H1 (cell line): ENCODE results near the gene NUP85. TPM values are rescaled to one million over a fixed set of nuclear protein-coding genes. Genes with fewer than 3 reads are reported as not detected.
A peak's percentile ranks its signal among the peaks of the same experiment; 100 is the strongest.

ENCODE experiments used
- ASH2L ChIP-seq: fragments of 200-600, 300-600 bp; sonication (generic); IDR thresholded peaks from one replicate; pipeline ENCODE4 v1.7.1; 2017; ENCODE audit warnings: low read length
- BACH1 ChIP-seq: IDR thresholded peaks from 2 replicates; pipeline ENCODE4 v1.6.1; 2012; ENCODE audit warnings: low read length, improper control_type of control experiment
- CEBPB ChIP-seq: IDR thresholded peaks from 2 replicates; pipeline ENCODE4 v1.6.1; 2012; ENCODE audit warnings: low read depth, low read length
- CHD2 ChIP-seq: IDR thresholded peaks from 2 replicates; pipeline ENCODE4 v1.6.1; 2012; ENCODE audit warnings: low read length, improper control_type of control experiment
- CREB1 ChIP-seq: IDR thresholded peaks from 2 replicates; pipeline ENCODE4 v1.6.1; 2012; ENCODE audit warnings: inconsistent platforms
- EZH2 ChIP-seq: fragments of 200-600 bp; sonication (generic); IDR thresholded peaks from 2 replicates; pipeline ENCODE4 v1.7.1; 2012; ENCODE audit warnings: low read depth, mild to moderate bottlenecking, moderate library complexity, low read length, inconsistent platforms; ENCODE audit not compliant: severe bottlenecking
- FOSL1 ChIP-seq: IDR thresholded peaks from 2 replicates; pipeline ENCODE4 v1.6.1; 2011; ENCODE audit warnings: mild to moderate bottlenecking, low read depth, low read length, moderate library complexity; ENCODE audit not compliant: insufficient read depth
- HDAC2 ChIP-seq, 2 experiments: fragments of 300-600 bp in 1 of 2; sonication (generic) in 1 of 2; IDR thresholded peaks; 2 replicates each; pipeline ENCODE4 v1.6.1; 2011 to 2012; ENCODE audit warnings: low read depth in 2 of 2, low read length in 2 of 2, mild to moderate bottlenecking in 2 of 2, moderate library complexity in 2 of 2, borderline replicate concordance in 1 of 2, inconsistent platforms in 1 of 2
- KDM1A ChIP-seq: fragments of 200-600, 300-600 bp; sonication (generic); IDR thresholded peaks from 2 replicates; pipeline ENCODE4 v1.7.1; 2016; ENCODE audit warnings: mild to moderate bottlenecking, low read length, borderline replicate concordance
- KDM4A ChIP-seq: IDR thresholded peaks from one replicate; pipeline ENCODE4 v1.7.1; 2012; ENCODE audit warnings: low read depth, mild to moderate bottlenecking, moderate library complexity, low read length, inconsistent platforms; ENCODE audit not compliant: severe bottlenecking
- KDM5A ChIP-seq: fragments of 200-600 bp; IDR thresholded peaks from 2 replicates; pipeline ENCODE4 v1.7.1; 2012; ENCODE audit warnings: mild to moderate bottlenecking, low read length, inconsistent platforms, mixed read lengths
- NRF1 ChIP-seq: IDR thresholded peaks from 2 replicates; pipeline ENCODE4 v1.6.1; 2011; ENCODE audit warnings: mild to moderate bottlenecking, low read depth, low read length, improper control_type of control experiment
- POLR2AphosphoS5 ChIP-seq: IDR thresholded peaks from 2 replicates; pipeline ENCODE4 v1.6.1; 2011; ENCODE audit warnings: low read depth, low read length
- RBBP5 ChIP-seq: IDR thresholded peaks from 2 replicates; pipeline ENCODE4 v1.7.1; 2012; ENCODE audit warnings: low read depth, mild to moderate bottlenecking, inconsistent platforms, low read length, moderate library complexity, borderline replicate concordance
- SP1 ChIP-seq: IDR thresholded peaks from 2 replicates; pipeline ENCODE4 v1.6.1; 2011; ENCODE audit warnings: low read depth, low read length
- SP4 ChIP-seq: IDR thresholded peaks from 2 replicates; pipeline ENCODE4 v1.6.1; 2012; ENCODE audit warnings: low read length, inconsistent platforms
- TEAD4 ChIP-seq: IDR thresholded peaks from 2 replicates; pipeline ENCODE4 v1.6.1; 2012; ENCODE audit warnings: low read depth, low read length, inconsistent platforms, mixed read lengths
- YY1 ChIP-seq: IDR thresholded peaks from 2 replicates; pipeline ENCODE4 v1.6.1; 2011; ENCODE audit warnings: low read depth, mild to moderate bottlenecking, low read length
- ZNF274 ChIP-seq: IDR thresholded peaks from 2 replicates; pipeline ENCODE4 v1.7.0; 2012; ENCODE audit warnings: low read length, borderline replicate concordance; ENCODE audit errors: extremely low read depth
- polyA plus RNA-seq, 7 experiments: library from polyadenylated mRNA; depleted of rRNA in 3 of 7; stranded (reverse) in 5 of 7; unstranded in 2 of 7; fragments of >200 nt in 5 of 7; fragments of 200-250 nt in 2 of 7; gene quantifications; 1 replicate in 5 of 7; 2 replicates in 1 of 7; 4 replicates in 1 of 7; pipeline versions ENCODE4 v1.2.1 to v1.2.3, GENCODE V29; 2011 to 2013; ENCODE audit warnings: missing spikeins in 2 of 7, mixed read lengths in 2 of 7
- total RNA-seq: library from RNA; stranded (reverse); fragmentation: NEBNext Ultra II Directional; extraction: Animal tissue kit (Norgen Biotek cat#: 25700); gene quantifications from 2 replicates; pipeline ENCODE4 v1.2.1, GENCODE V29; 2021
- TF ChIP-seq, protein P1 (sequence below): IDR thresholded peaks from 2 replicates; pipeline ENCODE4 v1.6.1; 2012; ENCODE audit warnings: low read length, inconsistent platforms
- TF ChIP-seq, protein P2 (sequence below), 3 experiments: IDR thresholded peaks; 1 replicate in 2 of 3; 2 replicates in 1 of 3; pipeline versions ENCODE4 v1.5.1 to v1.6.1; 2011; ENCODE audit warnings: low read length in 3 of 3, mild to moderate bottlenecking in 3 of 3, inconsistent platforms in 2 of 3, low read depth in 1 of 3, moderate library complexity in 1 of 3; ENCODE audit not compliant: insufficient read depth in 1 of 3; ENCODE audit errors: control extremely low read depth in 1 of 3

NUP85 gene
- total and polyA plus RNA-seq, 2 of the 8 experiments (the other 6 are each of a cell fraction or from before 2014, with no cell fraction given): 98.5 to 154 TPM

DNA sequence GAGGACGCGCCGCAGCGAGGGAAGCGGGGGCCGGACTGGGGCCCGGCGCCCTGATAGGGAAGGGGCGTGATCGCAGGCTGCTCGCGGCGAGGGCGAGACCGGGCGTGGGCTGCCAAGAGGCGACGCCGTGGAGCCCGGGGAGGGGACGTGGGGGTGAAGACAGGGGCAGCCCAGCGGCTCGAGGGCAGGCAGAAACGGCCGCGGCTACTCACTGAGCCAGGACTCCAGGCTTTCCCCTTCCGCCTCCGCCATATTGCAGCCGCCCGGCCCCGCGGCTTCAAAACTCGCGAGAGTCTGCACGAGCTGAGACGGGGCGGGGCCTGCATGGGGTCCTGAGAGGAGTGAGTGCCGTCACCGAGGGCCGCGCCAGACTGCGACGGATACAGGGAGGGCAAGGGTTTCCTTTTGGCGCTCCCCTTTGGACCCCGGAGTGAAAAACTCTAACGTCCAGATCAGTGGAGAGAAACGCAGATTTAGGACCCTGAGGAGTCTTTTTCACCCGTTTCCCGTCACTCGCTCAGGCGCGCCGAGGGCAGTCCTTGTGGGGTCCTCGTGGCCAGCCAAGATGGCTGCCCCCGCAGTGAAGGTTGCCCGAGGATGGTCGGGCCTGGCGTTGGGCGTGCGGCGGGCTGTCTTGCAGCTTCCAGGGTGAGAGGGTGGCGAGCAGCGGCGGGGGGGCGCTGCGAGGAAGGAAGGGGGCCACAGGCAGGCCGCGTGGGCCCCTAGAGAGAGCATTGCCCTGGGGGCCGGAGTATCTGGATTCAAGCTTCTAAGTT is 56.0 kb downstream of the NUP85 start, which contains the start of the genes GGA3 and MRPS7 (continued):
- TF ChIP-seq TEAD4 (no peak), NRF1 (no peak), KDM4A (no peak), FOSL1 (no peak), SP1 (0 out of 2 replicates have a peak, but pooled peaks have one; percentile 31), HDAC2 (IDR thresholded peaks at IDR 0.05; ENCODE audit: borderline replicate concordance in 1 of 2, low read depth in 2 of 2, low read length in 2 of 2) (0 out of 4 replicates have a peak, but pooled peaks of 1 of the 2 experiments have one; percentile 50), BACH1 (peak; percentile 53; the same call in 1 of the 2 replicates), CEBPB (no peak), RBBP5 (peak; percentile 96), SP4 (peak; percentile 99), KDM1A (no peak), CREB1 (peak; percentile 87), YY1 (peak; percentile 94), CHD2 (peak; percentile 97), POLR2AphosphoS5 (peak; percentile 89), KDM5A (peak; percentile 96), ZNF274 (no peak), EZH2 (no peak), ASH2L (peak; percentile 96)
- TF ChIP-seq, protein P1, sequence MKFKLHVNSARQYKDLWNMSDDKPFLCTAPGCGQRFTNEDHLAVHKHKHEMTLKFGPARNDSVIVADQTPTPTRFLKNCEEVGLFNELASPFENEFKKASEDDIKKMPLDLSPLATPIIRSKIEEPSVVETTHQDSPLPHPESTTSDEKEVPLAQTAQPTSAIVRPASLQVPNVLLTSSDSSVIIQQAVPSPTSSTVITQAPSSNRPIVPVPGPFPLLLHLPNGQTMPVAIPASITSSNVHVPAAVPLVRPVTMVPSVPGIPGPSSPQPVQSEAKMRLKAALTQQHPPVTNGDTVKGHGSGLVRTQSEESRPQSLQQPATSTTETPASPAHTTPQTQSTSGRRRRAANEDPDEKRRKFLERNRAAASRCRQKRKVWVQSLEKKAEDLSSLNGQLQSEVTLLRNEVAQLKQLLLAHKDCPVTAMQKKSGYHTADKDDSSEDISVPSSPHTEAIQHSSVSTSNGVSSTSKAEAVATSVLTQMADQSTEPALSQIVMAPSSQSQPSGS: peak; percentile 67; the same call in 1 of the 2 replicates
- TF ChIP-seq, protein P2, sequence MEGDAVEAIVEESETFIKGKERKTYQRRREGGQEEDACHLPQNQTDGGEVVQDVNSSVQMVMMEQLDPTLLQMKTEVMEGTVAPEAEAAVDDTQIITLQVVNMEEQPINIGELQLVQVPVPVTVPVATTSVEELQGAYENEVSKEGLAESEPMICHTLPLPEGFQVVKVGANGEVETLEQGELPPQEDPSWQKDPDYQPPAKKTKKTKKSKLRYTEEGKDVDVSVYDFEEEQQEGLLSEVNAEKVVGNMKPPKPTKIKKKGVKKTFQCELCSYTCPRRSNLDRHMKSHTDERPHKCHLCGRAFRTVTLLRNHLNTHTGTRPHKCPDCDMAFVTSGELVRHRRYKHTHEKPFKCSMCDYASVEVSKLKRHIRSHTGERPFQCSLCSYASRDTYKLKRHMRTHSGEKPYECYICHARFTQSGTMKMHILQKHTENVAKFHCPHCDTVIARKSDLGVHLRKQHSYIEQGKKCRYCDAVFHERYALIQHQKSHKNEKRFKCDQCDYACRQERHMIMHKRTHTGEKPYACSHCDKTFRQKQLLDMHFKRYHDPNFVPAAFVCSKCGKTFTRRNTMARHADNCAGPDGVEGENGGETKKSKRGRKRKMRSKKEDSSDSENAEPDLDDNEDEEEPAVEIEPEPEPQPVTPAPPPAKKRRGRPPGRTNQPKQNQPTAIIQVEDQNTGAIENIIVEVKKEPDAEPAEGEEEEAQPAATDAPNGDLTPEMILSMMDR (IDR thresholded peaks at IDR 0.05; ENCODE audit: control extremely low read depth in 1 of 3, insufficient read depth in 1 of 3, low read depth in 1 of 3, low read length in 3 of 3): no peak
